Esophagus squamous epithelium (tissue), 5 donors: ENCODE data around the gene TRIOBP. TPM values are rescaled to one million over a fixed set of nuclear protein-coding genes. Genes with fewer than 3 reads are reported as not detected.

ENCODE experiments used
- DNase-seq: peaks from one replicate; lab custom pipeline; 2025; lab: John Stamatoyannopoulos, UW
- H3K27ac ChIP-seq, 4 donors: fragments of 200-600 bp; sonication (generic); one replicate each; pipeline ENCODE4 v1.5.1; 2016 to 2019; ENCODE audit warnings: mild to moderate bottlenecking in 1 of 4
- H3K27me3 ChIP-seq, 4 donors: fragments of 200-600 bp; sonication (generic); 1 replicate in 3 of 4; 2 replicates in 1 of 4; pipeline versions ENCODE4 v1.5.1 to v1.6.0; 2017 to 2021; ENCODE audit warnings: antibody characterized with exemption in 1 of 4
- H3K36me3 ChIP-seq, 3 donors: fragments of 200-600 bp; sonication (generic); one replicate each; pipeline ENCODE4 v1.5.1; 2016 to 2019
- H3K4me1 ChIP-seq, 3 donors: fragments of 200-600 bp; sonication (generic); one replicate each; pipeline ENCODE4 v1.5.1; 2017 to 2019
- H3K4me3 ChIP-seq, 4 donors: fragments of 200-600 bp; sonication (generic); 1 replicate in 3 of 4; 2 replicates in 1 of 4; pipeline ENCODE4 v1.5.1; 2016 to 2019; ENCODE audit warnings: mild to moderate bottlenecking in 2 of 4, moderate library complexity in 1 of 4
- H3K9me3 ChIP-seq, 3 donors: fragments of 200-600 bp; sonication (generic); one replicate each; pipeline ENCODE4 v1.5.1; 2016 to 2019
- POLR2A ChIP-seq, 4 donors: fragments of 450-650 bp; IDR thresholded peaks; one replicate each; pipeline ENCODE4 v1.6.1; 2017; ENCODE audit warnings: antibody characterized with exemption in 4 of 4, mild to moderate bottlenecking in 4 of 4, moderate library complexity in 3 of 4
- WGBS, 2 donors: methylation state at CpG; one replicate each; pipeline ENCODE4 v1.1.5; 2018; 5-methylcytosine and 5-hydroxymethylcytosine counted together
- intact Hi-C: fragments of 100-400 bp; cut with DNase I; formaldehyde crosslinking; loops from one replicate; pipeline ENCODE4 v1.15.0; 2022
- small RNA-seq, 4 donors: library from RNA; depleted of rRNA; stranded (forward); fragments of <200 nt; gene quantifications; one replicate each; pipeline ENCODE3, GENCODE V24; 2016
- total RNA-seq, 4 donors: library from RNA; depleted of rRNA; stranded (reverse); fragments of >200 nt; gene quantifications; one replicate each; pipeline ENCODE4 v1.1.0, GENCODE V29; 2016
- TF ChIP-seq, protein P1 (sequence below), 6 experiments: fragments of 450-650 bp in 4 of 6; fragments of 200-600 bp in 2 of 6; sonication (generic) in 2 of 6; IDR thresholded peaks; one replicate each; pipeline ENCODE4 v1.5.1; 2016 to 2019; ENCODE audit warnings: antibody characterized with exemption in 6 of 6, mild to moderate bottlenecking in 4 of 6, moderate library complexity in 4 of 6
- donor health status: DM: yes; HTN: yes; CAD: no.

The TRIOBP gene
- total RNA-seq, 4 donors from 2014 or later: 67.6 to 149 (median 108) TPM

DNA sequence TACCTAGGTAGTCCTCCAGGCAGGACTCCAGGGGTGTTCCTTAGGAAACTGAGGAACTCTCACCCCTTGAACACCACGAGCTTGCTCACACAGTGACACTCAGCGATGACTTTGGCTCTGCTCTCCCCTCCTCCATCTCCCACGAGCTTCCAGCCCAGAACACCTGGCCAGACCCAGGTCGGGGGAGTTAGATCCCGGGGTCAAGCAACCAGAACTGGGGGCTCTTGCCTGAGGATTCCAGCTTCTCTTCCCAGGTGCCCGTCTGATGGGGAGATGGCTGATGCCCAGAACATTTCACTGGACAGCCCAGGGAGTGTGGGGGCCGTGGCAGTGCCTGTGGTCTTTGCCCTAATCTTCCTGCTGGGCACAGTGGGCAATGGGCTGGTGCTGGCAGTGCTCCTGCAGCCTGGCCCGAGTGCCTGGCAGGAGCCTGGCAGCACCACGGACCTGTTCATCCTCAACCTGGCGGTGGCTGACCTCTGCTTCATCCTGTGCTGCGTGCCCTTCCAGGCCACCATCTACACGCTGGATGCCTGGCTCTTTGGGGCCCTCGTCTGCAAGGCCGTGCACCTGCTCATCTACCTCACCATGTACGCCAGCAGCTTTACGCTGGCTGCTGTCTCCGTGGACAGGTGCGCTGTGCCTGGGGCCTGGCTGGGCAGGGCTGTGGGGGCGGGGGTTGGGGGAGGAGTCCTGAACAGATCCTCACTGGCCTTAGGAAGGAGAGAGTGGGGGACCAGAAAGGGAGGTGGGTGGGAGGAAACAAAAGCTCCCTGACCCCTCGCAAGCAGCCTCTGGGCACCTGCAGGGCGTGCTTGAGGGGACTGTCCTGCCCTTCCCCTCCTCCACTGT lies 126.5 kb downstream of the TRIOBP start, which contains the start of gene GALR3:
TSS of gene GALR3 (plus strand) at position 249 of the 852 bp plus-strand sequence. CDS start at position 274, 25 bp downstream.
- intact Hi-C loops: loop anchor here (10.0 kb wide), 1 partner anchor 141 kb away; no protein-coding TSS in a partner anchor
- no peak for TF ChIP-seq POLR2A (IDR thresholded peaks at IDR 0.05)
- TF ChIP-seq, protein P1, sequence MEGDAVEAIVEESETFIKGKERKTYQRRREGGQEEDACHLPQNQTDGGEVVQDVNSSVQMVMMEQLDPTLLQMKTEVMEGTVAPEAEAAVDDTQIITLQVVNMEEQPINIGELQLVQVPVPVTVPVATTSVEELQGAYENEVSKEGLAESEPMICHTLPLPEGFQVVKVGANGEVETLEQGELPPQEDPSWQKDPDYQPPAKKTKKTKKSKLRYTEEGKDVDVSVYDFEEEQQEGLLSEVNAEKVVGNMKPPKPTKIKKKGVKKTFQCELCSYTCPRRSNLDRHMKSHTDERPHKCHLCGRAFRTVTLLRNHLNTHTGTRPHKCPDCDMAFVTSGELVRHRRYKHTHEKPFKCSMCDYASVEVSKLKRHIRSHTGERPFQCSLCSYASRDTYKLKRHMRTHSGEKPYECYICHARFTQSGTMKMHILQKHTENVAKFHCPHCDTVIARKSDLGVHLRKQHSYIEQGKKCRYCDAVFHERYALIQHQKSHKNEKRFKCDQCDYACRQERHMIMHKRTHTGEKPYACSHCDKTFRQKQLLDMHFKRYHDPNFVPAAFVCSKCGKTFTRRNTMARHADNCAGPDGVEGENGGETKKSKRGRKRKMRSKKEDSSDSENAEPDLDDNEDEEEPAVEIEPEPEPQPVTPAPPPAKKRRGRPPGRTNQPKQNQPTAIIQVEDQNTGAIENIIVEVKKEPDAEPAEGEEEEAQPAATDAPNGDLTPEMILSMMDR (IDR thresholded peaks at IDR 0.05): no peak
- 56 to 65% methylated on average over 5 to 10 of the region's 21 CpGs for WGBS, 2 donors
- peaks cover 0 to 2% (median 0%) of the 10 kb centered on the region in 3 donors for H3K36me3 ChIP-seq
- DNase-seq: no peak
- H3K27me3 ChIP-seq: peaks cover 0 to 64% (median 0%) of the 10 kb centered on the region in 4 donors
- no peak within 1 kb of the TSS for H3K27ac ChIP-seq
- H3K4me3 ChIP-seq: no peak within 1 kb of the TSS
- peaks cover 8 to 29% (median 20%) of the 10 kb centered on the region in 3 donors for H3K4me1 ChIP-seq
- H3K9me3 ChIP-seq: no peaks in the 10 kb centered on the region

DNA sequence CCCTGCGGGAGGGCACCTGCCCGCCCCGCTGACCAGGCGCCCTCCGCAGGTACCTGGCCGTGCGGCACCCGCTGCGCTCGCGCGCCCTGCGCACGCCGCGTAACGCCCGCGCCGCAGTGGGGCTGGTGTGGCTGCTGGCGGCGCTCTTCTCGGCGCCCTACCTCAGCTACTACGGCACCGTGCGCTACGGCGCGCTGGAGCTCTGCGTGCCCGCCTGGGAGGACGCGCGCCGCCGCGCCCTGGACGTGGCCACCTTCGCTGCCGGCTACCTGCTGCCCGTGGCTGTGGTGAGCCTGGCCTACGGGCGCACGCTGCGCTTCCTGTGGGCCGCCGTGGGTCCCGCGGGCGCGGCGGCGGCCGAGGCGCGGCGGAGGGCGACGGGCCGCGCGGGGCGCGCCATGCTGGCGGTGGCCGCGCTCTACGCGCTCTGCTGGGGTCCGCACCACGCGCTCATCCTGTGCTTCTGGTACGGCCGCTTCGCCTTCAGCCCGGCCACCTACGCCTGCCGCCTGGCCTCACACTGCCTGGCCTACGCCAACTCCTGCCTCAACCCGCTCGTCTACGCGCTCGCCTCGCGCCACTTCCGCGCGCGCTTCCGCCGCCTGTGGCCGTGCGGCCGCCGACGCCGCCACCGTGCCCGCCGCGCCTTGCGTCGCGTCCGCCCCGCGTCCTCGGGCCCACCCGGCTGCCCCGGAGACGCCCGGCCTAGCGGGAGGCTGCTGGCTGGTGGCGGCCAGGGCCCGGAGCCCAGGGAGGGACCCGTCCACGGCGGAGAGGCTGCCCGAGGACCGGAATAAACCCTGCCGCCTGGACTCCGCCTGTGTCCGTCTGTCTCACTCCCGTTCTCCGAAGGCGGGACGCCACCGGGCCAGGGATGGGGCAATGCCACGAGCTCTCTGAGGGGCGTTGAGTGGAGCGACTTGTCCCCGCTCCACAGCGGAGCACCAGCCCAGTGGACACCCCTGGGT lies 128.1 kb downstream of the TRIOBP start:
- DNase-seq: no peak
- Histone ChIP-seq H3K4me1 (peaks cover 0 to 16% (median 12%) of the 10 kb centered on the region in 3 donors), H3K4me3 (peak overlapping the region; percentile 23 to 57 (median 36)), H3K27me3 (peaks cover 0 to 51% (median 0%) of the 10 kb centered on the region in 4 donors), H3K27ac (no peak overlapping the region), H3K36me3 (peaks cover 0 to 17% (median 0%) of the 10 kb centered on the region in 3 donors), H3K9me3 (no peaks in the 10 kb centered on the region)
- TF ChIP-seq, protein P1 (IDR thresholded peaks at IDR 0.05): peak in 1 of 6 experiments; percentile 31
- no peak for TF ChIP-seq POLR2A (IDR thresholded peaks at IDR 0.05)
- WGBS, 2 donors: 100% methylated on average over 3 of the region's 135 CpGs; no CpG with 5 or more reads in 1 of the 2 donors
- intact Hi-C loops: loop anchor here (10.0 kb wide), 1 partner anchor 140 kb away; no protein-coding TSS in a partner anchor

Small RNAs within 50 kb of the gene (small RNA-seq; reads per million reads assigned to genes)
- 0 reads per million in 4 donors for gene RN7SL385P

Other genes starting within 250 kb of the TRIOBP start
- 10 to 100 TPM in 1 of 4 donors, 1 to 10 TPM in 3; 3.8 to 10.3 (median 7.9) TPM for gene MFNG, start 210.7 kb upstream of the TRIOBP start, total RNA-seq
- gene CARD10, start 177.6 kb upstream of the TRIOBP start, total RNA-seq: 10 to 100 TPM; 11.6 to 24.1 (median 20.9) TPM
- 10 to 100 TPM; 40.6 to 89.4 (median 53.8) TPM for gene CDC42EP1, start 136.6 kb upstream of the TRIOBP start, total RNA-seq
- not detected for gene LGALS2, start 117.0 kb upstream of the TRIOBP start, total RNA-seq
- gene GGA1, start 88.2 kb upstream of the TRIOBP start, total RNA-seq: 10 to 100 TPM; 32.2 to 54.3 (median 39.5) TPM
- gene SH3BP1, start 57.4 kb upstream of the TRIOBP start, total RNA-seq: 10 to 100 TPM; 33.8 to 53.4 (median 42.0) TPM
- 1 to 10 TPM; 2.3 to 4.1 (median 2.9) TPM for gene PDXP, start 38.3 kb upstream of the TRIOBP start, total RNA-seq
- 100 to 1,000 TPM in 2 of 4 donors, 10 to 100 TPM in 2; 25.4 to 261 (median 92.3) TPM for gene LGALS1, start 21.4 kb upstream of the TRIOBP start, total RNA-seq
- gene NOL12, start 10.7 kb upstream of the TRIOBP start, total RNA-seq: 10 to 100 TPM; 34.3 to 44.5 (median 40.8) TPM
- 10 to 100 TPM; 14.3 to 22.5 (median 20.7) TPM for gene GCAT, start 110.9 kb downstream of the TRIOBP start, total RNA-seq
- not detected for gene GALR3, start 126.3 kb downstream of the TRIOBP start, total RNA-seq
- gene ANKRD54, start 147.3 kb downstream of the TRIOBP start, total RNA-seq: 10 to 100 TPM; 24.6 to 38.1 (median 29.5) TPM
- 100 to 1,000 TPM; 192 to 499 (median 281) TPM for gene EIF3L, start 152.4 kb downstream of the TRIOBP start, total RNA-seq
- gene MICALL1, start 209.2 kb downstream of the TRIOBP start, total RNA-seq: 100 to 1,000 TPM in 2 of 4 donors, 10 to 100 TPM in 2; 64.7 to 139 (median 88.4) TPM